Vagina (tissue), 2 donors: ENCODE data around the gene DGKD.

Experiments
- POLR2AphosphoS5 ChIP-seq, 2 donors: sonication (generic); formaldehyde crosslinking; IDR thresholded peaks; one replicate each; pipeline ENCODE4 v1.9.0; 2017; ENCODE audit warnings: antibody characterized with exemption in 2 of 2, mild to moderate bottlenecking in 2 of 2, low read depth in 1 of 2; ENCODE audit not compliant: insufficient read depth in 1 of 2
- TF ChIP-seq, protein P1 (sequence below), 3 experiments: fragments of 450-650 bp in 2 of 3; fragments of 200-600 bp in 1 of 3; sonication (generic) in 1 of 3; IDR thresholded peaks; one replicate each; pipeline ENCODE4 v1.5.1; 2017 to 2019; ENCODE audit warnings: antibody characterized with exemption in 3 of 3, mild to moderate bottlenecking in 2 of 3, moderate library complexity in 2 of 3

DNA sequence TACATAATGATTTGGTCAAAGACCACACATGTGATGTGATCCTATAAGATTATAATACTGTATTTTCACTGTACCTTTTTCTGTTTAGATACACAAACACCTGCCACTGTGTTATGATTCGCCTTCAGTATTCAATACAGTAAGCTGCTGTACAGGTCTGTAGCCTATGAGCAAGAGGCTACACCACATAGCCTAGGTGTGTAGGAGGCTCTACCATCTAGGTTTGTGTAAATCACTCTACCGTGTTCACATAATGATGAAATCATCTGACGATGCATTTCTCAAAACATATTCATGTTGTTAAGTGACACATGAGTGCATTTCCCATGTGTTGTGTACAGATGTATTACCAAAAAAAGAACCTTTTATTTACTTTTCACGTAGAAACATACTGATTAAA, 137.8 kb downstream of the DGKD start:
- TF ChIP-seq, protein P1, sequence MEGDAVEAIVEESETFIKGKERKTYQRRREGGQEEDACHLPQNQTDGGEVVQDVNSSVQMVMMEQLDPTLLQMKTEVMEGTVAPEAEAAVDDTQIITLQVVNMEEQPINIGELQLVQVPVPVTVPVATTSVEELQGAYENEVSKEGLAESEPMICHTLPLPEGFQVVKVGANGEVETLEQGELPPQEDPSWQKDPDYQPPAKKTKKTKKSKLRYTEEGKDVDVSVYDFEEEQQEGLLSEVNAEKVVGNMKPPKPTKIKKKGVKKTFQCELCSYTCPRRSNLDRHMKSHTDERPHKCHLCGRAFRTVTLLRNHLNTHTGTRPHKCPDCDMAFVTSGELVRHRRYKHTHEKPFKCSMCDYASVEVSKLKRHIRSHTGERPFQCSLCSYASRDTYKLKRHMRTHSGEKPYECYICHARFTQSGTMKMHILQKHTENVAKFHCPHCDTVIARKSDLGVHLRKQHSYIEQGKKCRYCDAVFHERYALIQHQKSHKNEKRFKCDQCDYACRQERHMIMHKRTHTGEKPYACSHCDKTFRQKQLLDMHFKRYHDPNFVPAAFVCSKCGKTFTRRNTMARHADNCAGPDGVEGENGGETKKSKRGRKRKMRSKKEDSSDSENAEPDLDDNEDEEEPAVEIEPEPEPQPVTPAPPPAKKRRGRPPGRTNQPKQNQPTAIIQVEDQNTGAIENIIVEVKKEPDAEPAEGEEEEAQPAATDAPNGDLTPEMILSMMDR (IDR thresholded peaks at IDR 0.05): no peak
- TF ChIP-seq POLR2AphosphoS5 (IDR thresholded peaks at IDR 0.05; ENCODE audit: insufficient read depth in 1 of 2, low read depth in 1 of 2): no peak
